GM12892 (cell line): ENCODE results near the gene FHL1.
A peak's percentile ranks its signal among the peaks of the same experiment; 100 is the strongest.
"Not testable (repeated sequence)": the region's sequence is repeated elsewhere in the genome, so short reads cannot be mapped to it uniquely, and the experiment has no call there.

ENCODE experiments used
- DNase-seq: peaks from one replicate; pipeline ENCODE4 v3.0.0; 2011; ENCODE audit not compliant: insufficient read length
- FAIRE-seq: peaks from 2 replicates; lab custom pipeline; 2011; peaks lifted over from hg19 to GRCh38; lab: Jason Lieb, UNC
- POLR2A ChIP-seq: IDR thresholded peaks from 2 replicates; pipeline ENCODE4 v1.6.1; 2011; ENCODE audit warnings: low read depth, low read length, control low read depth
- POLR2AphosphoS5 ChIP-seq: IDR thresholded peaks from 2 replicates; pipeline ENCODE4 v1.6.1; 2011; ENCODE audit warnings: low read depth, low read length, control low read depth
- TAF1 ChIP-seq: IDR thresholded peaks from 2 replicates; pipeline ENCODE4 v1.6.1; 2011; ENCODE audit warnings: low read depth, mild to moderate bottlenecking, control low read depth, low read length, borderline replicate concordance

Gene FHL1

DNA sequence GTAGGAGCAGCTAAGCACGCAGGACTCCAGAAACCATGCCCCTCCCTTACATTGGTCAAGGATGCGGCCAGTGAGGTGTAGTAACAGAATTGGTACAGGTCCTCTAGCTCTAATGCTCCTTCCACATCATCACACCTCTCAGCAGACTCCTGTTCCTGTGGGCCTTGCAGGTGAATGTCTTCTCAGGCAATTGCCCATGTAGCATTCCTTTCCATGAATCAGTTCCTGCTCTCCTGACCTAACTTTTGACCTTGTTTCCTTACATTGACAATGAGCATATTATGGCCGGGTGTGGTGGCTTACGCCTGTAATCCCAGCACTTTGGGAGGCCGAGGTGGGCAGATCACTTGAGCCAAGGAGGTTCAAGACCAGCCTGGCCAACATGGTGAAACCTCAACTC, 72.6 kb downstream of the FHL1 start:
- no peak for TF ChIP-seq POLR2A
- TF ChIP-seq TAF1: no peak
- TF ChIP-seq POLR2AphosphoS5: no peak
- no peak for FAIRE-seq

DNA sequence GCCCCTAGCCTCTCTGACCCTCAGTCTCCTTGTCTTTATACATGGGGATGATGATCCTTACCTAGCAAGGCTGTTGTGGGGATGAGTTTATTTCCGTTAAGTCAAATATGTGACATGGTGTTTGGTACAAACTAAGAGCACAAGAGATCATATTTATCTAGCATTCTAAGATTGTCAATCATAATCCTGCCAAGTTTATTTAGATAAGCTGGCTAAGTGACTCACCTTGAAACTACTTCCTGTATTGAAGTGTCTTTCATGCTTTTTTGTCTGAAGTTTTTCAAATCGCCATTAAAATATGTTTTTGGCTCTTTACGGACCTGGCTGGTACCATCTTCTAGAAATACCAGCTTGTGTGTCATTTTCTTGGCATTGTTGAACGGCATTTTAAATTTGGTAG, 73.2 kb downstream of the FHL1 start:
- DNase-seq: no peak
- FAIRE-seq: no peak
- no peak for TF ChIP-seq TAF1

More for the DNA sequence above, 72.6 kb downstream of the FHL1 start:
- DNase-seq: no peak

- DNase-seq (no peak), FAIRE-seq (no peak)
- TF ChIP-seq POLR2AphosphoS5 (no peak), POLR2A (no peak), TAF1 (no peak)
Measured at GRCh38 chrX:136220951-136221350, 73.6 kb downstream of the FHL1 start.

DNA sequence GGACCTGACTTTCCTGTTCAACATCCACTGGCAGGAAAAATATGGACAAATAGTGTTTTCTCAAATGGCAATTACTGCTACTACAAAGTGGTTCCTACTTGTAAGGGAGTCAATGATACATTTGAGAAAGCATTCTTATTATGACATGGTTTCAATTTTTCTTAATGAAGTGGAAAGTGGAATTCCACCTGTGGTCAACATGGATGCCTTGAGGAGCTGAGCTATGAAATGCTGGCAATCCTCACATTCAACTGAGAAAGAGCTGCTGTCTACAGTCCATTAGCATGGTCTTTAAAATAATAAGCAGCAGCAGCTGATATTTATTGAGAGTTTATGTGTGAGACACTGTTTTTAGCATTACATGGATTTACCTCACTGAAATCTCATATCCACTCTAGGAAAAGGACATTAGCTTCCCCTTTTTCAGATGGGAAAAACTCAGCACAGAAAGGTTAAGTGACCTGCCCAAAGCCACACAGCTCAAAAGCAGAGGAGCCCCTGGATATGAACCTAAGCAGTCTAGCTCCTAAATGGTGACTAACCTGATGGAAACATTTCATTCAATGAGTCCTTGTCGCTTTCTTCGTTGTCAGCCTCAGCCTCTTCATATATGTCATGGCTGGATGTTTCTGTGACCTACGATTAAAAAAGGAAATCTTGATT, 74.6 kb downstream of the FHL1 start:
- DNase-seq (no peak), FAIRE-seq (no peak)
- TF ChIP-seq POLR2AphosphoS5 (no peak), POLR2A (no peak), TAF1 (no peak)

DNA sequence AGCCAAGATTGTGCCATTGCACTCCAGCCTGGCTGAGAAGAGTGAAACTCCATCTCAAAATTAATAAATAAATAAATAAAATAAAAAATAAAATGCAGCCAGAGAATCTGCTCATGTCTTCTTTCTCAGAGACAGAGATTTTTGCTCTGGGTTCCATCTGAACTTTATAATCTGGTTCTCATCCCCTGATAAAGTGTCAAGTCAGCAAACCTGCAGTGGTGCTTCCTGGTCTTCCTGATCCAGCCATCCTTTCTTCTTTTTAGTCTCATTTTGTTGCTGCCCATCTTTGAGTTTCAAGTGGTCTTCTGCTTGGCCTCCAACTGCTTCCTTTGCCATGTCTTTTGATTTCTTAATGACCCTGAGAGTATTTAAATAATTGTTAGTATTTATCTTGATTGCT, 79.7 kb downstream of the FHL1 start:
- TF ChIP-seq POLR2AphosphoS5 (no peak), POLR2A (no peak)
- FAIRE-seq (no peak), DNase-seq (no peak)

DNA sequence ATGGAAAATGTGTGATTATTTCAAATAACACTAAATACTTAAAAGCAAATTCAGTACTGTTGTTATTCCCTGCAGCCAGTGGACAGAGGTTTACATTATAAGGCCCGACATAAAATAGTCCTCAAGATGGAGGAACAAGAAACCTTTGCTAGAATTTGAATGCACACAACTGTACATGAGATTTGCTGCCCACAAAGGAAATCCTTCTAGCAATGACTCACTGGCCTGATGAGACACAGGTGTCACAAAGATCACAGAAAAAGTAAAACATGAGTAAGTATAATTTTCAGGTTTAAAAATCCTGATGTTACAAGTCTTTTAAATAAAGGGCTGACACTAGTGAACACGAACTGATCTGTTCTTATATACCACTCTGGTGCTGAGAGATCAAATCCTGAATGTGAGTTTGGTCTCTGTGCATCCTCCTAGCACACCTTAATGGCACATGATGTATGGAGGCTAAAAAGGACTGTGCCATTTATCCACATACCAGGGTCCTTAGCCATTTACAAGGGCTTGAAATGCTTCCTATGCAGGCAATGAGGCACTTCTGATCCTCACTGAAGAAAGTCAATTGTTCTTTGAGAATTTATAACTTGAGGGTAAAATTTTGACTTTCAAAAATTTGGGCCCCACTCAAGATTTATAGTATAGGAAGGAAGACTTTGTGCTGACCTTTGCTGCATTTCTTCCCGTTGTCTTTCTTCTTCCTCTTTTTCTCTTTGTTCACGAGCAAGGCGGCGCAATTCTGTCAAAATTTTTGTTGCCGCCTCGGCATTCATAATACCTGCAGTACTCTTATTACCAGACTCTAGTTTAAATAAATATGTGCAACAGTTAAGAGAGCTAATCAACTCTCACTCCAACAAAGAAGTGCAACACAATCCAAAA, 80.9 kb downstream of the FHL1 start:
- TF ChIP-seq POLR2A: no peak
- no peak for TF ChIP-seq POLR2AphosphoS5
- TF ChIP-seq TAF1: no peak
- no peak for DNase-seq
- peak; percentile 63 for FAIRE-seq

- DNase-seq (no peak), FAIRE-seq (peak; percentile 17)
- no peak for TF ChIP-seq POLR2AphosphoS5
- TF ChIP-seq POLR2A: no peak
- no peak for TF ChIP-seq TAF1
Measured at GRCh38 chrX:136228839-136229207, 81.5 kb downstream of the FHL1 start.

- no peak for TF ChIP-seq POLR2AphosphoS5
- TF ChIP-seq TAF1: no peak
- no peak for TF ChIP-seq POLR2A
- no peak for FAIRE-seq
- no peak for DNase-seq
Measured at GRCh38 chrX:136237074-136237473, 89.7 kb downstream of the FHL1 start.

DNA sequence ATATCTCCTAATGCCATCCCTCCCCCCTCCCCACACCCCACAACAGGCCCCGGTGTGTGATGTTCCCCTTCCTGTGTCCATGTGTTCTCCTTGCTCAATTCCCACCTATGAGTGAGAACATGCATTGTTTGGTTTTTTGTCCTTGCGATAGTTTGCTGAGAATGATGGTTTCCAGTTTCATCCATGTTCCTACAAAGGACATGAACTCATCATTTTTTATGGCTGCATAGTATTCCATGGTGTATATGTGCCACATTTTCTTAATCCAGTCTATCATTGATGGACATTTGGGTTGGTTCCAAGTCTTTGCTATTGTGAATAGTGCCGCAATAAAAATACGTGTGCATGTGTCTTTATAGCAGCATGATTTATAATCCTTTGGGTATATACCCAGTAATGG, 90.5 kb downstream of the FHL1 start:
- not testable (repeated sequence) for FAIRE-seq, DNase-seq

- no peak for TF ChIP-seq POLR2AphosphoS5
- no peak for TF ChIP-seq TAF1
- no peak for TF ChIP-seq POLR2A
- FAIRE-seq (no peak), DNase-seq (no peak)
Measured at GRCh38 chrX:136246201-136246600, 98.9 kb downstream of the FHL1 start.

GRCh38 chrX:136250191-136251040, 103.1 kb downstream of the FHL1 start:
- FAIRE-seq (peak; percentile 48), DNase-seq (peak; percentile 25)
- TF ChIP-seq POLR2AphosphoS5: no peak
- no peak for TF ChIP-seq POLR2A
- TF ChIP-seq TAF1: no peak
